IMR-90 (cell line): ENCODE results near the gene GSE1. TPM values are rescaled to one million over a fixed set of nuclear protein-coding genes. Genes with fewer than 3 reads are reported as not detected.
A peak's percentile ranks its signal among the peaks of the same experiment; 100 is the strongest.

Experiments
- ATAC-seq: fragments of 200-7000 bp; cut with Tn5 transposase; 2 replicates; pipeline ENCODE4 v1.9.1; 2020; ENCODE audit warnings: low read depth, mild to moderate bottlenecking, moderate library complexity
- BruUV-seq: library from RNA; stranded (reverse); fragments of 400-500 nt; replicated peaks from 2 replicates; lab custom pipeline; 2021; lab: Mats Ljungman, UMichigan
- CTCF ChIA-PET: fragments of 300-600 bp; formaldehyde crosslinking; extraction: SDS; loops from one replicate; lab custom pipeline; 2021; ENCODE audit warnings: antibody characterized with exemption; lab: Yijun Ruan, JAX
- POLR2A ChIA-PET: fragments of 300-600 bp; sonication (Branson Sonifier 250); formaldehyde crosslinking; loops from one replicate; lab custom pipeline; 2022; ENCODE audit warnings: antibody characterized with exemption; ENCODE audit not compliant: unreplicated experiment; lab: Charles Lee
- DNase-seq: peaks from one replicate; pipeline ENCODE4 v3.0.0; 2013
- H2AFZ ChIP-seq: replicated peaks from 2 replicates; pipeline ENCODE3; 2013; ENCODE audit warnings: low read length, mild to moderate bottlenecking; ENCODE audit not compliant: poor library complexity
- H2AK5ac ChIP-seq: 2 replicates; pipeline ENCODE4 v1.6.1; 2013; ENCODE audit warnings: low read depth, low read length, inconsistent platforms
- H2AK9ac ChIP-seq: replicated peaks from 2 replicates; pipeline ENCODE3; 2013; ENCODE audit warnings: mild to moderate bottlenecking, low read depth, low read length, moderate library complexity; ENCODE audit not compliant: poor library complexity
- H2BK120ac ChIP-seq: 2 replicates; pipeline ENCODE4 v1.6.1; 2013; ENCODE audit warnings: low read depth, low read length, inconsistent platforms
- H2BK15ac ChIP-seq: 3 replicates; pipeline ENCODE4 v1.6.1; 2013; ENCODE audit warnings: low read depth, low read length, inconsistent platforms
- H2BK20ac ChIP-seq: 2 replicates; pipeline ENCODE4 v1.6.1; 2013; ENCODE audit warnings: low read depth, mild to moderate bottlenecking, inconsistent platforms, low read length, moderate library complexity
- H2BK5ac ChIP-seq: 2 replicates; pipeline ENCODE4 v1.6.1; 2013; ENCODE audit warnings: mild to moderate bottlenecking, low read depth, low read length, inconsistent platforms; ENCODE audit not compliant: poor library complexity, severe bottlenecking
- H3K14ac ChIP-seq: replicated peaks from 2 replicates; pipeline ENCODE4 v1.6.1; 2013; ENCODE audit warnings: low read depth, low read length, inconsistent platforms
- H3K18ac ChIP-seq: 2 replicates; pipeline ENCODE4 v1.6.1; 2013; ENCODE audit warnings: low read depth, low read length, control low read depth
- H3K23ac ChIP-seq: 2 replicates; pipeline ENCODE4 v1.6.1; 2013; ENCODE audit warnings: low read depth, low read length, inconsistent platforms
- H3K27ac ChIP-seq: 2 replicates; pipeline ENCODE4 v1.5.1; 2013; ENCODE audit warnings: mild to moderate bottlenecking, control low read depth, low read length; ENCODE audit not compliant: insufficient read depth
- H3K27me3 ChIP-seq: 2 replicates; pipeline ENCODE4 v1.6.1; 2013; ENCODE audit warnings: low read length; ENCODE audit not compliant: control insufficient read depth, insufficient read depth
- H3K36me3 ChIP-seq: 2 replicates; pipeline ENCODE4 v1.6.1; 2013; ENCODE audit warnings: low read length, mixed read lengths; ENCODE audit not compliant: control insufficient read depth, insufficient read depth
- H3K4ac ChIP-seq: 2 replicates; pipeline ENCODE4 v1.6.1; 2013; ENCODE audit warnings: low read depth, low read length, inconsistent platforms
- H3K4me1 ChIP-seq: 2 replicates; pipeline ENCODE4 v1.6.1; 2013; ENCODE audit warnings: low read length, mixed read lengths; ENCODE audit not compliant: control insufficient read depth, insufficient read depth
- H3K4me2 ChIP-seq: 2 replicates; pipeline ENCODE4 v1.6.1; 2013; ENCODE audit warnings: low read depth, mild to moderate bottlenecking, control low read depth, low read length, moderate library complexity
- H3K4me3 ChIP-seq: 2 replicates; pipeline ENCODE4 v1.5.1; 2013; ENCODE audit warnings: low read depth, mild to moderate bottlenecking, control low read depth, low read length, moderate library complexity; ENCODE audit not compliant: insufficient read depth
- H3K56ac ChIP-seq: 2 replicates; pipeline ENCODE4 v1.6.1; 2013; ENCODE audit warnings: low read length, inconsistent platforms; ENCODE audit not compliant: insufficient read depth; ENCODE audit errors: extremely low read depth
- H3K79me1 ChIP-seq, 2 experiments: 2 replicates each; pipeline ENCODE4 v1.6.1; 2013; ENCODE audit warnings: low read length in 2 of 2, inconsistent platforms in 1 of 2, low read depth in 1 of 2
- H3K9ac ChIP-seq: 2 replicates; pipeline ENCODE4 v1.6.1; 2013; ENCODE audit warnings: low read depth, low read length, control low read depth
- H3K9me1 ChIP-seq: 2 replicates; pipeline ENCODE4 v1.6.1; 2013; ENCODE audit warnings: low read length, inconsistent platforms; ENCODE audit not compliant: insufficient read depth
- H3K9me3 ChIP-seq: 2 replicates; pipeline ENCODE4 v1.6.1; 2013; ENCODE audit warnings: low read length; ENCODE audit not compliant: control insufficient read depth, insufficient read depth
- H4K20me1 ChIP-seq: 2 replicates; pipeline ENCODE4 v1.6.1; 2013; ENCODE audit warnings: low read length, inconsistent platforms; ENCODE audit not compliant: insufficient read depth
- H4K5ac ChIP-seq: 2 replicates; pipeline ENCODE4 v1.6.1; 2013; ENCODE audit warnings: mild to moderate bottlenecking, low read depth, low read length, control low read depth
- H4K8ac ChIP-seq, 2 experiments: 2 replicates each; pipeline ENCODE4 v1.6.1; 2013; ENCODE audit warnings: low read depth in 2 of 2, low read length in 2 of 2, control low read depth in 1 of 2, inconsistent platforms in 1 of 2
- H4K91ac ChIP-seq: 2 replicates; pipeline ENCODE4 v1.6.1; 2013; ENCODE audit warnings: low read depth, low read length, inconsistent platforms; ENCODE audit not compliant: insufficient read depth
- BHLHE40 ChIP-seq: fragments of 150-350 bp; IDR thresholded peaks from 2 replicates; pipeline ENCODE4 v1.6.1; 2016; ENCODE audit warnings: mild to moderate bottlenecking, low read depth, low read length
- CHD1 ChIP-seq: IDR thresholded peaks from 2 replicates; pipeline ENCODE4 v1.6.1; 2012; ENCODE audit warnings: low read depth, low read length, improper control_type of control experiment
- ELK1 ChIP-seq: fragments of 150-350 bp; IDR thresholded peaks from 2 replicates; pipeline ENCODE4 v1.6.1; 2016; ENCODE audit warnings: low read depth, mild to moderate bottlenecking, low read length, moderate library complexity, borderline replicate concordance
- NFE2L2 ChIP-seq: fragments of 150-350 bp; IDR thresholded peaks from 2 replicates; pipeline ENCODE4 v1.6.1; 2016; ENCODE audit warnings: low read depth, mild to moderate bottlenecking, low read length
- RCOR1 ChIP-seq: IDR thresholded peaks from 2 replicates; pipeline ENCODE4 v1.6.1; 2012; ENCODE audit warnings: mild to moderate bottlenecking, low read length, improper control_type of control experiment; ENCODE audit not compliant: insufficient replicate concordance
- RFX5 ChIP-seq: IDR thresholded peaks from 2 replicates; pipeline ENCODE4 v1.8.0; 2012; ENCODE audit warnings: low read depth, mild to moderate bottlenecking, low read length, moderate library complexity
- WGBS, 2 experiments: methylation state at CpG; one replicate each; pipeline versions ENCODE4 v1.1.5 to v1.1.7; 2013; ENCODE audit warnings: missing lambda C conversion rate in 2 of 2; ENCODE audit not compliant: insufficient read length in 1 of 2; ENCODE audit errors: extremely low coverage in 2 of 2; 5-methylcytosine and 5-hydroxymethylcytosine counted together
- dilution Hi-C: fragments of 300-500 bp; cut with HindIII; formaldehyde crosslinking; loops from one replicate; pipeline ENCODE4 v1.14.3; 2018; ENCODE audit warnings: low sequenced_read_pairs; ENCODE audit not compliant: unreplicated experiment
- in situ Hi-C: fragments of 300-500 bp; cut with MboI; formaldehyde crosslinking; loops from 3 replicates; pipeline ENCODE4 v1.14.3; 2019; ENCODE audit warnings: low sequenced_read_pairs, inconsistent platforms, mixed read lengths
- intact Hi-C: fragments of 100-400 bp; cut with micrococcal nuclease; formaldehyde crosslinking; loops from 2 replicates; pipeline ENCODE4 v1.10.0; 2022
- polyA plus RNA-seq, 3 experiments: library from polyadenylated mRNA; depleted of rRNA; stranded (reverse); fragments of >200 nt; gene quantifications; 2 replicates each; pipeline ENCODE4 v1.2.3, GENCODE V29; 2012; ENCODE audit warnings: low replicate concordance in 1 of 3
- total RNA-seq: library from RNA; depleted of rRNA; stranded (reverse); fragments of >200 nt; gene quantifications from 2 replicates; pipeline ENCODE4 v1.2.3, GENCODE V29; 2012

GSE1 gene
- total and polyA plus RNA-seq, 2 of the 4 experiments (the other 2 are of a cell fraction), result 14.9 to 25.5 TPM

- Histone ChIP-seq H3K4ac (no peak overlapping the region), H3K79me1 (peaks cover 22 to 89% of the 10 kb centered on the region in 2 experiments; a peak in 3 of 4 replicates), H3K4me1 (no peaks in the 10 kb centered on the region), H3K18ac (no peak overlapping the region), H4K91ac (no peak overlapping the region), H2AK5ac (no peak overlapping the region), H2AK9ac (no peak overlapping the region), H3K23ac (no peak overlapping the region), H2BK15ac (no peak overlapping the region), H3K9me1 (peaks cover 7% of the 10 kb centered on the region; the same call in 1 of the 2 replicates), H4K5ac (no peak overlapping the region), H3K56ac (no peak overlapping the region), H3K9me3 (peaks cover 8% of the 10 kb centered on the region; the same call in 1 of the 2 replicates), H4K8ac (no peak overlapping the region), H2BK20ac (no peak overlapping the region), H3K36me3 (no peaks in the 10 kb centered on the region; the same call in 1 of the 2 replicates), H3K4me3 (no peak overlapping the region), H3K27me3 (no peaks in the 10 kb centered on the region), H2BK5ac (no peak overlapping the region), H3K27ac (no peak overlapping the region), H4K20me1 (peaks cover 99% of the 10 kb centered on the region), H3K14ac (no peak overlapping the region), H2BK120ac (no peak overlapping the region), H3K4me2 (no peak overlapping the region), H2AFZ (peak overlapping the region; percentile 16), H3K9ac (no peak overlapping the region)
- no TSS peak for BruUV-seq
- ChIA-PET CTCF (no interaction called here), POLR2A (no interaction called here)
- intact Hi-C loops (no loop called here), in situ Hi-C loops (no loop called here), dilution Hi-C loops (no loop called here)
- DNase-seq (no peak), ATAC-seq (no peak)
- WGBS, 2 experiments, result 95% methylated on average over 6 of the region's 17 CpGs; no CpG with 5 or more reads in 1 of the 2 experiments
- TF ChIP-seq ELK1 (no peak), CHD1 (no peak), NFE2L2 (no peak), RCOR1 (no peak), RFX5 (no peak), BHLHE40 (no peak)
Measured at GRCh38 chr16:85624646-85625045, 11.5 kb downstream of the GSE1 start.
